ENCODE results near the gene FEN1.

Gene FEN1

GRCh38 chr11:61797263-61797944 is 4.7 kb downstream of the FEN1 start:
- peak; percentile 29 for DNase-seq

- no peak for DNase-seq
These were observed 7.1 kb downstream of the FEN1 start for GRCh38 chr11:61799665-61800284.

GRCh38 chr11:61800331-61801281 is 7.9 kb downstream of the FEN1 start:
- DNase-seq, result no peak

- no peak for DNase-seq
These were observed 9.9 kb downstream of the FEN1 start for GRCh38 chr11:61802605-61803004.

GRCh38 chr11:61803889-61804647 is 11.4 kb downstream of the FEN1 start:
- DNase-seq, result no peak

GRCh38 chr11:61805146-61805545 is 12.4 kb downstream of the FEN1 start:
- DNase-seq, result no peak

GRCh38 chr11:61806785-61807184 is 14.1 kb downstream of the FEN1 start:
- DNase-seq, result no peak

- DNase-seq, result no peak
These were observed 18.0 kb downstream of the FEN1 start for GRCh38 chr11:61810671-61811175.

GRCh38 chr11:61811831-61812230 is 19.1 kb downstream of the FEN1 start:
- DNase-seq, result no peak

GRCh38 chr11:61812736-61813411 is 20.2 kb downstream of the FEN1 start:
- no peak for DNase-seq

GRCh38 chr11:61814247-61814957 is 21.7 kb downstream of the FEN1 start:
- no peak for DNase-seq

- peak; percentile 83 for DNase-seq
These were observed 22.5 kb downstream of the FEN1 start for GRCh38 chr11:61814958-61815789.

GRCh38 chr11:61815790-61816735 is 23.4 kb downstream of the FEN1 start:
- DNase-seq, result peak; percentile 82

- peak; percentile 95 for DNase-seq
These were observed 24.2 kb downstream of the FEN1 start, which contains the start of gene FADS1 for GRCh38 chr11:61816736-61817455. FADS1 (minus strand) TSS chr11:61817003; CDS start chr11:61816929, 74 bp downstream.

- DNase-seq, result no peak
These were observed 24.9 kb downstream of the FEN1 start for GRCh38 chr11:61817471-61818202.

- no peak for DNase-seq
These were observed 27.5 kb downstream of the FEN1 start for GRCh38 chr11:61820174-61820573.

GRCh38 chr11:61826930-61827570 is 34.3 kb downstream of the FEN1 start:
- no peak for DNase-seq

Measured in NCI-H510A (cell line).